Effector CD4-positive, alpha-beta T cell (primary cell): ENCODE data around the gene SYCE1.

Source experiments
- DNase-seq: peaks from one replicate; pipeline ENCODE4 v3.0.0-alpha.2; 2020

Gene SYCE1

DNA sequence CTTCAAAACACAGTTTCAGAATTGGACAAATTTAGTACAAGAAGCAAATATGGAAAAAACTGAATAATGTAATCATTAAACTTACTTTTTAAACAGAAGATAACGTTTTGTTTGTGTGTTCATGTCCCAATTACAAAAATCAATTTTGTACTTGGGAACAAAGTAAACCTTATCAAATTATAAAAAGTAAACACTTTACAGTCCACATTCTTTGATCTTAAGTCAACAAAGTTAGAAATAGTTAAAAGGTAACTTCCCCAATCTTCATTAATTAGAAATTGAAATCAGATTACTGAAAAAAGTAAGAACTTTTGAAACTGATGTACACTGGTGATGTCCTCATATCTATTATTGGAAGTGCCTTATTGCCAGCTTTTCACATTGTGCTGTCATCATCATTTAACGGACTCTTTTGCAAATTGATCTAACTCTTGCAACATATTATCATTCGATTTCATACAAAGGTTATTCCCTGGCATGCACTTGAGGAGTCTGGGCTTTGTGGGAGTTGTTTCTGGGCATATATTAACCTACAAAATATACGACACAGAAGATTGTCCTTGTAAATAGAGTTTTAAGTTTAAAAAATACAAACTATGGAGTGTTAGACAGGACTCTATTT is 53.4 kb downstream of the SYCE1 start:
- no peak for DNase-seq

- DNase-seq, result no peak
These were observed 54.0 kb downstream of the SYCE1 start for GRCh38 chr10:133511408-133511807.

DNA sequence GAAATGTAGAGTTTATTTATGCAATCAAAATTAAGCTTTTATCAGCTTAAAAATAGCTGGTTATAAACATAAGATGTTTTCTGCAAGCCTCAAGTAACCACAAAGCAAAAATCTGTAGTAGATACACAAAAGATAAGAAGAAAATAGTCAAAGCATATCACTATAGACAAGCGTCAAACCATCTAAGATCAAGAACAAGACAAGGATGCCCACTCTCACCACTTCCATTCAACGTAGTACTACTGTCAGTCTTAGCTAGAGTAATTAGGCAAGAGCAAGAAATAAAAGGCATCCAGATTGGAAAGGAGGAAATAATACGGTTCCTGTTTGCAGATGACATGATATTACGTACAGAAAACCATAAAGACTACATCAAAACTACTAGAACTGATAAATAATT is 55.7 kb downstream of the SYCE1 start:
- no peak for DNase-seq
